HepG2 (cell line): ENCODE data around the gene NOTCH4. TPM values are rescaled to one million over a fixed set of nuclear protein-coding genes. Genes with fewer than 3 reads are reported as not detected.
A peak's percentile ranks its signal among the peaks of the same experiment; 100 is the strongest.

Source experiments
- CEBPB ChIP-seq: IDR thresholded peaks from 2 replicates; pipeline ENCODE4 v1.6.1; 2011; ENCODE audit warnings: low read depth, low read length, improper control_type of control experiment, borderline replicate concordance
- GABPA ChIP-seq, 2 experiments: IDR thresholded peaks; 2 replicates each; pipeline ENCODE4 v1.6.1; 2011 to 2016; ENCODE audit warnings: low read depth in 2 of 2, low read length in 1 of 2, missing biosample characterization in 1 of 2, missing genetic modification characterization in 1 of 2
- GATA4 ChIP-seq: sonication (generic); IDR thresholded peaks from 2 replicates; pipeline ENCODE4 v1.6.1; 2016; ENCODE audit warnings: antibody characterized with exemption, low read depth, borderline replicate concordance
- HCFC1 ChIP-seq: fragments of 150-350 bp; IDR thresholded peaks from 2 replicates; pipeline ENCODE4 v1.6.1; 2014; ENCODE audit warnings: low read depth, low read length
- KLF6 ChIP-seq: IDR thresholded peaks from 2 replicates; pipeline ENCODE4 v1.8.0; 2016; ENCODE audit warnings: missing biosample characterization, missing genetic modification reagents
- LCORL ChIP-seq, 2 experiments: fragments of 450-650 bp in 1 of 2; sonication (generic) in 1 of 2; formaldehyde crosslinking in 1 of 2; IDR thresholded peaks; 2 replicates each; pipeline versions ENCODE4 v1.5.0 to v1.6.1; 2017 to 2020; ENCODE audit warnings: antibody characterized with exemption in 1 of 2, missing genetic modification reagents in 1 of 2
- NAIF1 ChIP-seq: sonication (generic); formaldehyde crosslinking; IDR thresholded peaks from 2 replicates; pipeline ENCODE4 v1.5.0; 2020; ENCODE audit warnings: mild to moderate bottlenecking, missing genetic modification reagents, borderline replicate concordance
- NCOA2 ChIP-seq: sonication (generic); formaldehyde crosslinking; IDR thresholded peaks from 2 replicates; pipeline ENCODE4 v1.8.0; 2022; ENCODE audit warnings: inconsistent platforms
- NFATC3 ChIP-seq: sonication (generic); formaldehyde crosslinking; IDR thresholded peaks from 2 replicates; pipeline ENCODE4 v1.5.1; 2020; ENCODE audit warnings: mild to moderate bottlenecking, missing genetic modification reagents
- PAX8 ChIP-seq: sonication (generic); formaldehyde crosslinking; IDR thresholded peaks from 2 replicates; pipeline ENCODE4 v1.8.0; 2022; ENCODE audit warnings: mild to moderate bottlenecking, missing genetic modification reagents, borderline replicate concordance
- SNAI1 ChIP-seq: sonication (generic); formaldehyde crosslinking; IDR thresholded peaks from 2 replicates; pipeline ENCODE4 v1.5.0; 2020; ENCODE audit warnings: mild to moderate bottlenecking, missing genetic modification reagents, borderline replicate concordance
- ZNF367 ChIP-seq: sonication (generic); formaldehyde crosslinking; IDR thresholded peaks from 2 replicates; pipeline ENCODE4 v1.4.0; 2020; ENCODE audit warnings: missing genetic modification reagents, borderline replicate concordance
- ZNF382 ChIP-seq: sonication (generic); formaldehyde crosslinking; IDR thresholded peaks from 2 replicates; pipeline ENCODE4 v1.5.0; 2020; ENCODE audit warnings: missing genetic modification reagents, mild to moderate bottlenecking, borderline replicate concordance
- ZNF550 ChIP-seq: sonication (generic); formaldehyde crosslinking; IDR thresholded peaks from 2 replicates; pipeline ENCODE4 v1.4.0; 2020; ENCODE audit warnings: mild to moderate bottlenecking, missing genetic modification reagents, borderline replicate concordance
- ZNF570 ChIP-seq: sonication (generic); formaldehyde crosslinking; IDR thresholded peaks from 2 replicates; pipeline ENCODE4 v1.4.0; 2020; ENCODE audit warnings: mild to moderate bottlenecking, missing genetic modification reagents, borderline replicate concordance
- ZNF644 ChIP-seq: IDR thresholded peaks from 2 replicates; pipeline ENCODE4 v1.6.1; 2016; ENCODE audit warnings: low read depth
- ZNF709 ChIP-seq: sonication (generic); formaldehyde crosslinking; IDR thresholded peaks from 2 replicates; pipeline ENCODE4 v1.5.0; 2020; ENCODE audit warnings: mild to moderate bottlenecking, missing genetic modification reagents
- ZNF773 ChIP-seq: sonication (generic); formaldehyde crosslinking; IDR thresholded peaks from 2 replicates; pipeline ENCODE4 v1.4.0; 2020; ENCODE audit warnings: missing genetic modification reagents, borderline replicate concordance
- polyA plus RNA-seq, 8 experiments: library from polyadenylated mRNA; depleted of rRNA in 3 of 8; stranded (reverse) in 7 of 8; unstranded in 1 of 8; fragments of >200 nt; fragmentation: Illumina TruSeq in 4 of 8; extraction: Trizol in 4 of 8; gene quantifications; 2 replicates each; pipeline versions ENCODE4 v1.2.1 to v1.2.3, GENCODE V29; 2011 to 2016; ENCODE audit warnings: low read depth in 4 of 8, missing spikeins in 1 of 8, mixed read lengths in 1 of 8; ENCODE audit not compliant: insufficient read depth in 1 of 8
- total RNA-seq, 5 experiments: library from RNA; depleted of rRNA; stranded (reverse); fragments of >200 nt; fragmentation: Illumina TruSeq; extraction: Trizol; gene quantifications; 2 replicates each; pipeline ENCODE4 v1.2.3, GENCODE V29; 2016; ENCODE audit warnings: low read depth in 1 of 5
- TF ChIP-seq, protein P1 (sequence below): sonication (generic); formaldehyde crosslinking; IDR thresholded peaks from 2 replicates; pipeline ENCODE4 v1.9.0; 2021; ENCODE audit warnings: mild to moderate bottlenecking, missing genetic modification reagents
- TF ChIP-seq, protein P2 (sequence below), 2 experiments: IDR thresholded peaks; 2 replicates each; pipeline ENCODE4 v1.6.1; 2011 to 2012; ENCODE audit warnings: low read length in 2 of 2, borderline replicate concordance in 1 of 2, low read depth in 1 of 2, mild to moderate bottlenecking in 1 of 2, moderate library complexity in 1 of 2

Gene NOTCH4
- total and polyA plus RNA-seq, 2 of the 13 experiments (the other 11 are each of a cell fraction or from before 2014, with no cell fraction given): 0.51 to 0.83 TPM

DNA sequence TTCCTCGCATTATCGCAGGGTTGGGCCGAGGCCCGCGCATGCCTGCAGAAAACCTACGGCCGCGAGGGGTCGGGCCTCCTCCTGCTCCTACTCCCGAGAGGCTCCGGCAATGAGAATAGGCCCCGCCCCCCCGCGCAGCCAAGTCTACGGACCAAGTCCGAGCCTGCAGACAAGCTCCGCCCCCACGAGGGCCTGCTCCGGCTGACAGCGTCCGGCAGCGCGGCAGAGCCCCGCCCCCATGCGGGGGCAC lies 28.3 kb downstream of the NOTCH4 start (continued):
- TF ChIP-seq, protein P1, sequence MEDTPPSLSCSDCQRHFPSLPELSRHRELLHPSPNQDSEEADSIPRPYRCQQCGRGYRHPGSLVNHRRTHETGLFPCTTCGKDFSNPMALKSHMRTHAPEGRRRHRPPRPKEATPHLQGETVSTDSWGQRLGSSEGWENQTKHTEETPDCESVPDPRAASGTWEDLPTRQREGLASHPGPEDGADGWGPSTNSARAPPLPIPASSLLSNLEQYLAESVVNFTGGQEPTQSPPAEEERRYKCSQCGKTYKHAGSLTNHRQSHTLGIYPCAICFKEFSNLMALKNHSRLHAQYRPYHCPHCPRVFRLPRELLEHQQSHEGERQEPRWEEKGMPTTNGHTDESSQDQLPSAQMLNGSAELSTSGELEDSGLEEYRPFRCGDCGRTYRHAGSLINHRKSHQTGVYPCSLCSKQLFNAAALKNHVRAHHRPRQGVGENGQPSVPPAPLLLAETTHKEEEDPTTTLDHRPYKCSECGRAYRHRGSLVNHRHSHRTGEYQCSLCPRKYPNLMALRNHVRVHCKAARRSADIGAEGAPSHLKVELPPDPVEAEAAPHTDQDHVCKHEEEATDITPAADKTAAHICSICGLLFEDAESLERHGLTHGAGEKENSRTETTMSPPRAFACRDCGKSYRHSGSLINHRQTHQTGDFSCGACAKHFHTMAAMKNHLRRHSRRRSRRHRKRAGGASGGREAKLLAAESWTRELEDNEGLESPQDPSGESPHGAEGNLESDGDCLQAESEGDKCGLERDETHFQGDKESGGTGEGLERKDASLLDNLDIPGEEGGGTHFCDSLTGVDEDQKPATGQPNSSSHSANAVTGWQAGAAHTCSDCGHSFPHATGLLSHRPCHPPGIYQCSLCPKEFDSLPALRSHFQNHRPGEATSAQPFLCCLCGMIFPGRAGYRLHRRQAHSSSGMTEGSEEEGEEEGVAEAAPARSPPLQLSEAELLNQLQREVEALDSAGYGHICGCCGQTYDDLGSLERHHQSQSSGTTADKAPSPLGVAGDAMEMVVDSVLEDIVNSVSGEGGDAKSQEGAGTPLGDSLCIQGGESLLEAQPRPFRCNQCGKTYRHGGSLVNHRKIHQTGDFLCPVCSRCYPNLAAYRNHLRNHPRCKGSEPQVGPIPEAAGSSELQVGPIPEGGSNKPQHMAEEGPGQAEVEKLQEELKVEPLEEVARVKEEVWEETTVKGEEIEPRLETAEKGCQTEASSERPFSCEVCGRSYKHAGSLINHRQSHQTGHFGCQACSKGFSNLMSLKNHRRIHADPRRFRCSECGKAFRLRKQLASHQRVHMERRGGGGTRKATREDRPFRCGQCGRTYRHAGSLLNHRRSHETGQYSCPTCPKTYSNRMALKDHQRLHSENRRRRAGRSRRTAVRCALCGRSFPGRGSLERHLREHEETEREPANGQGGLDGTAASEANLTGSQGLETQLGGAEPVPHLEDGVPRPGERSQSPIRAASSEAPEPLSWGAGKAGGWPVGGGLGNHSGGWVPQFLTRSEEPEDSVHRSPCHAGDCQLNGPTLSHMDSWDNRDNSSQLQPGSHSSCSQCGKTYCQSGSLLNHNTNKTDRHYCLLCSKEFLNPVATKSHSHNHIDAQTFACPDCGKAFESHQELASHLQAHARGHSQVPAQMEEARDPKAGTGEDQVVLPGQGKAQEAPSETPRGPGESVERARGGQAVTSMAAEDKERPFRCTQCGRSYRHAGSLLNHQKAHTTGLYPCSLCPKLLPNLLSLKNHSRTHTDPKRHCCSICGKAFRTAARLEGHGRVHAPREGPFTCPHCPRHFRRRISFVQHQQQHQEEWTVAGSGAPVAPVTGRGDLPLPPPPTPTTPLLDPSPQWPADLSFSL (CRISPR knock-in tag): no peak
- TF ChIP-seq ZNF367 (CRISPR knock-in tag): no peak
- TF ChIP-seq PAX8 (CRISPR knock-in tag): no peak
- no peak for TF ChIP-seq ZNF644 (CRISPR knock-in tag)
- no peak for TF ChIP-seq HCFC1
- TF ChIP-seq NCOA2 (CRISPR knock-in tag): no peak
- TF ChIP-seq KLF6 (CRISPR knock-in tag): no peak
- no peak for TF ChIP-seq ZNF709
- no peak for TF ChIP-seq ZNF382 (CRISPR knock-in tag)
- no peak for TF ChIP-seq GABPA (IDR thresholded peaks at IDR 0.05; ENCODE audit: low read depth, low read length)
- peak; percentile 58; the same call in 1 of the 2 replicates for TF ChIP-seq GABPA (CRISPR knock-in tag; IDR thresholded peaks at IDR 0.05; ENCODE audit: low read depth)
- TF ChIP-seq SNAI1 (CRISPR knock-in tag): no peak
- 0 out of 2 replicates have a peak, but pooled peaks have one; percentile 42 for TF ChIP-seq NAIF1 (CRISPR knock-in tag)
- no peak for TF ChIP-seq ZNF550 (CRISPR knock-in tag)
- TF ChIP-seq LCORL (IDR thresholded peaks at IDR 0.05): no peak
- no peak; the same call in 1 of the 2 replicates for TF ChIP-seq LCORL (CRISPR knock-in tag; IDR thresholded peaks at IDR 0.05)
- TF ChIP-seq ZNF570 (CRISPR knock-in tag): no peak
- TF ChIP-seq NFATC3 (CRISPR knock-in tag): no peak
- TF ChIP-seq GATA4: peak; percentile 2; the same call in 1 of the 2 replicates
- TF ChIP-seq ZNF773: no peak
- TF ChIP-seq CEBPB: no peak
- TF ChIP-seq, protein P2, sequence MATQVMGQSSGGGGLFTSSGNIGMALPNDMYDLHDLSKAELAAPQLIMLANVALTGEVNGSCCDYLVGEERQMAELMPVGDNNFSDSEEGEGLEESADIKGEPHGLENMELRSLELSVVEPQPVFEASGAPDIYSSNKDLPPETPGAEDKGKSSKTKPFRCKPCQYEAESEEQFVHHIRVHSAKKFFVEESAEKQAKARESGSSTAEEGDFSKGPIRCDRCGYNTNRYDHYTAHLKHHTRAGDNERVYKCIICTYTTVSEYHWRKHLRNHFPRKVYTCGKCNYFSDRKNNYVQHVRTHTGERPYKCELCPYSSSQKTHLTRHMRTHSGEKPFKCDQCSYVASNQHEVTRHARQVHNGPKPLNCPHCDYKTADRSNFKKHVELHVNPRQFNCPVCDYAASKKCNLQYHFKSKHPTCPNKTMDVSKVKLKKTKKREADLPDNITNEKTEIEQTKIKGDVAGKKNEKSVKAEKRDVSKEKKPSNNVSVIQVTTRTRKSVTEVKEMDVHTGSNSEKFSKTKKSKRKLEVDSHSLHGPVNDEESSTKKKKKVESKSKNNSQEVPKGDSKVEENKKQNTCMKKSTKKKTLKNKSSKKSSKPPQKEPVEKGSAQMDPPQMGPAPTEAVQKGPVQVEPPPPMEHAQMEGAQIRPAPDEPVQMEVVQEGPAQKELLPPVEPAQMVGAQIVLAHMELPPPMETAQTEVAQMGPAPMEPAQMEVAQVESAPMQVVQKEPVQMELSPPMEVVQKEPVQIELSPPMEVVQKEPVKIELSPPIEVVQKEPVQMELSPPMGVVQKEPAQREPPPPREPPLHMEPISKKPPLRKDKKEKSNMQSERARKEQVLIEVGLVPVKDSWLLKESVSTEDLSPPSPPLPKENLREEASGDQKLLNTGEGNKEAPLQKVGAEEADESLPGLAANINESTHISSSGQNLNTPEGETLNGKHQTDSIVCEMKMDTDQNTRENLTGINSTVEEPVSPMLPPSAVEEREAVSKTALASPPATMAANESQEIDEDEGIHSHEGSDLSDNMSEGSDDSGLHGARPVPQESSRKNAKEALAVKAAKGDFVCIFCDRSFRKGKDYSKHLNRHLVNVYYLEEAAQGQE (IDR thresholded peaks at IDR 0.05; ENCODE audit: borderline replicate concordance in 1 of 2, low read depth in 1 of 2, low read length in 2 of 2): no peak
